Neural progenitor cell (in vitro differentiated cells): ENCODE measurements around the gene ARL16. TPM values are rescaled to one million over a fixed set of nuclear protein-coding genes. Genes with fewer than 3 reads are reported as not detected.
A peak's percentile ranks its signal among the peaks of the same experiment; 100 is the strongest.

Experiments used
- DNase-seq: peaks from one replicate; pipeline ENCODE4 v3.0.0-alpha.2; 2016; ENCODE audit warnings: low spot score
- H2AFZ ChIP-seq: fragments of 200-600 bp; sonication (generic); replicated peaks from 2 replicates; pipeline ENCODE4 v1.6.1; 2016; ENCODE audit warnings: antibody characterized with exemption
- H3F3A ChIP-seq: fragments of 200-600 bp; sonication (generic); 2 replicates; pipeline ENCODE4 v1.6.1; 2016; ENCODE audit warnings: antibody characterized with exemption, low read depth
- H3K27ac ChIP-seq: fragments of 200-600 bp; sonication (generic); 2 replicates; pipeline ENCODE4 v1.5.1; 2016; ENCODE audit warnings: mild to moderate bottlenecking
- H3K27me3 ChIP-seq: fragments of 200-600 bp; sonication (generic); 2 replicates; pipeline ENCODE4 v1.6.1; 2016; ENCODE audit warnings: mild to moderate bottlenecking, moderate library complexity
- H3K36me3 ChIP-seq: fragments of 200-600 bp; sonication (generic); 2 replicates; pipeline ENCODE4 v1.5.1; 2016
- H3K4me1 ChIP-seq: fragments of 200-600 bp; sonication (generic); 2 replicates; pipeline ENCODE4 v1.6.1; 2016; ENCODE audit warnings: mixed run types
- H3K4me2 ChIP-seq: fragments of 200-600 bp; sonication (generic); 2 replicates; pipeline ENCODE4 v1.6.1; 2016
- H3K4me3 ChIP-seq: fragments of 200-600 bp; sonication (generic); 2 replicates; pipeline ENCODE4 v1.5.1; 2016
- H3K79me2 ChIP-seq: fragments of 200-600 bp; sonication (generic); 2 replicates; pipeline ENCODE4 v1.6.1; 2016; ENCODE audit warnings: low read depth
- H3K9ac ChIP-seq: fragments of 200-600 bp; sonication (generic); 2 replicates; pipeline ENCODE4 v1.6.1; 2016
- H3K9me3 ChIP-seq: fragments of 200-600 bp; sonication (generic); 2 replicates; pipeline ENCODE4 v1.5.1; 2016; ENCODE audit warnings: low read depth
- H4K20me1 ChIP-seq: fragments of 200-600 bp; sonication (generic); 2 replicates; pipeline ENCODE4 v1.6.1; 2016; ENCODE audit warnings: low read depth
- H3K27ac Mint-ChIP-seq: 3 replicates; pipeline ENCODE4 v1.8.0; 2021; ENCODE audit warnings: mixed read lengths
- H3K27me3 Mint-ChIP-seq: 2 replicates; pipeline ENCODE4 v1.8.0; 2022; ENCODE audit warnings: low read depth, mild to moderate bottlenecking, inconsistent platforms, moderate library complexity, mixed read lengths; ENCODE audit not compliant: insufficient read depth
- H3K36me3 Mint-ChIP-seq: 3 replicates; pipeline ENCODE4 v1.8.0; 2021; ENCODE audit warnings: mixed read lengths
- H3K4me1 Mint-ChIP-seq: 3 replicates; pipeline ENCODE4 v1.8.0; 2021; ENCODE audit warnings: mixed read lengths
- H3K4me3 Mint-ChIP-seq: 3 replicates; pipeline ENCODE4 v1.8.0; 2021; ENCODE audit warnings: mild to moderate bottlenecking, moderate library complexity, mixed read lengths
- H3K9me3 Mint-ChIP-seq: 3 replicates; pipeline ENCODE4 v1.8.0; 2020; ENCODE audit warnings: mixed read lengths
- CTCF ChIP-seq: fragments of 200-600 bp; sonication (generic); IDR thresholded peaks from 2 replicates; pipeline ENCODE4 v1.5.1; 2017; ENCODE audit warnings: antibody characterized with exemption, mild to moderate bottlenecking
- EZH2 ChIP-seq: fragments of 200-600 bp; sonication (generic); IDR thresholded peaks from 2 replicates; pipeline ENCODE4 v1.6.1; 2017; ENCODE audit warnings: antibody characterized with exemption, mild to moderate bottlenecking, moderate library complexity
- EZH2phosphoT487 ChIP-seq: fragments of 200-600 bp; sonication (generic); IDR thresholded peaks from 2 replicates; pipeline ENCODE4 v1.6.1; 2017; ENCODE audit warnings: antibody characterized with exemption
- total RNA-seq: library from RNA; depleted of rRNA; stranded (reverse); fragments of >200 nt; gene quantifications from 2 replicates; pipeline ENCODE4 v1.2.3, GENCODE V29; 2015; ENCODE audit warnings: low replicate concordance

ARL16 gene
- total RNA-seq, 1 donor from 2014 or later: 31.2 TPM

DNA sequence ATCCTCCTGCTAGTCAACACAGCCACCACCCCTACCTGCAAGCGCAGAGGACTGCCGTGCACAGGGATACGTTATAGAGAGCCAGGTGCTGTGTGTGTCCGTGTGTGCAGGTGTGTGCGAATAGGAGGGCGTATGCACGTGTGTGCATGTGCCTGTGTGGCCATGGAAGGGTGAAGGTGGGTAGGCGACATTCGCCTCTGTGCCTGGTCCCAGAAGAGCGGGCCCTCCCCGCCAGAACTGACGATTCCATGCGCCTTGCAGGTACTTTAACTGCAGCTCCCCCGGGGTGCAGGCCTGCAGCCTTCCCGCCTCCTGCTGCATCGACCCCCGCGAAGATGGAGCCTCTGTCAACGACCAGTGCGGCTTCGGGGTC lies 36.0 kb downstream of the ARL16 start:
- H3K4me2 ChIP-seq: no peak overlapping the region
- Mint-ChIP-seq H3K4me3 (no peak overlapping the region), H3K27ac (no peak overlapping the region), H3K4me1 (peaks cover 3% of the 10 kb centered on the region), H3K36me3 (no peaks in the 10 kb centered on the region), H3K27me3 (peaks cover 24% of the 10 kb centered on the region), H3K9me3 (peaks cover 3% of the 10 kb centered on the region)
- H3K27me3 ChIP-seq: peaks cover 19% of the 10 kb centered on the region
- no peak overlapping the region for H2AFZ ChIP-seq
- no peak for DNase-seq
- no peaks in the 10 kb centered on the region for H3F3A ChIP-seq
- H3K27ac ChIP-seq: no peak overlapping the region
- H3K4me1 ChIP-seq: no peaks in the 10 kb centered on the region
- H4K20me1 ChIP-seq: no peaks in the 10 kb centered on the region
- no peaks in the 10 kb centered on the region for H3K79me2 ChIP-seq
- no peak overlapping the region for H3K4me3 ChIP-seq
- no peak for TF ChIP-seq EZH2
- TF ChIP-seq CTCF: no peak
- no peak overlapping the region for H3K9ac ChIP-seq
- no peaks in the 10 kb centered on the region for H3K36me3 ChIP-seq
- H3K9me3 ChIP-seq: no peaks in the 10 kb centered on the region

DNA sequence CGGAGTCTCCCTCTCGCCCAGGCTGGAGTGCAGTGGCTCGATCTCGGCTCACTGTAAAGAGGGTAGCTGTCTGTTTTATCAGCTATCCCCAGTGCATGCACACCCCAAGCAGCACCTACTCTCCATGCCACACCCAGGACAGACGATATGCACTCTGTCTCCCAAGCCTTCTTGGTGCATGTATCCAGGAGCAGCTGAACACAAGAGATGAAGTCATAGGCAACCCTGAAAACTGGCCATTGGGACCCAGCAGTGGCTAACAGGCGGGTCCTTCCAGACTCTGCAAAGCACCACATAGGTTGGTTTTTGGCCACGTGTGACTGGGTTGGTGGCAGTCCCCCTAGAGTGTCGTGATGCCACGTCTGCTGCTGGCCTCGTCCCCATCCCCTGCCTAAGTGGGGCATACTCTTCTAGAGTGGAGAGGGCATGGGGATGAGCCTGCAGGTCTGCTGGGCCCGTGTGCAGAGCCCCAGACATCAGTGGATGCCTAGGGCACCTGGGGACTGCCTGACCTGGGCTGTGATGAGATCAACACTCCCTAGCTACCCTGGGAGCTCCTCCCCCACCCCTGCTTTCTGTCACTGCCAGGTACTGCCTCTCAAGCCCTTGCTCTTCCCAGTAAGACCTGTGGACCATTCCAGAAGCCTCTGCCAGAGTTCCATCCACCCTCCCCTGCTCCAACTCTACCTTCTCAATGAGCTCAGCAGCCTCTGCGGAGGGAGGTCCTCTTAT lies 36.6 kb downstream of the ARL16 start:
- H3K4me2 ChIP-seq: no peak overlapping the region
- peaks cover 3% of the 10 kb centered on the region for H3K9me3 Mint-ChIP-seq
- H3K27ac ChIP-seq: no peak overlapping the region
- H3K4me3 ChIP-seq: no peak overlapping the region
- H3K27ac Mint-ChIP-seq: no peak overlapping the region
- TF ChIP-seq EZH2: no peak
- no peak for TF ChIP-seq EZH2phosphoT487
- no peak for TF ChIP-seq CTCF
- H3K4me1 Mint-ChIP-seq: peaks cover 3% of the 10 kb centered on the region
- H3K27me3 Mint-ChIP-seq: peaks cover 24% of the 10 kb centered on the region
- no peaks in the 10 kb centered on the region for H3K9me3 ChIP-seq
- H3K36me3 ChIP-seq: no peaks in the 10 kb centered on the region
- peaks cover 19% of the 10 kb centered on the region for H3K27me3 ChIP-seq
- H3K9ac ChIP-seq: no peak overlapping the region
- no peaks in the 10 kb centered on the region for H4K20me1 ChIP-seq
- H3K79me2 ChIP-seq: no peaks in the 10 kb centered on the region
- H3K36me3 Mint-ChIP-seq: no peaks in the 10 kb centered on the region
- H3K4me3 Mint-ChIP-seq: peak overlapping the region; percentile 46
- DNase-seq: no peak
- no peaks in the 10 kb centered on the region for H3K4me1 ChIP-seq
- H3F3A ChIP-seq: no peaks in the 10 kb centered on the region
- H2AFZ ChIP-seq: no peak overlapping the region

DNA sequence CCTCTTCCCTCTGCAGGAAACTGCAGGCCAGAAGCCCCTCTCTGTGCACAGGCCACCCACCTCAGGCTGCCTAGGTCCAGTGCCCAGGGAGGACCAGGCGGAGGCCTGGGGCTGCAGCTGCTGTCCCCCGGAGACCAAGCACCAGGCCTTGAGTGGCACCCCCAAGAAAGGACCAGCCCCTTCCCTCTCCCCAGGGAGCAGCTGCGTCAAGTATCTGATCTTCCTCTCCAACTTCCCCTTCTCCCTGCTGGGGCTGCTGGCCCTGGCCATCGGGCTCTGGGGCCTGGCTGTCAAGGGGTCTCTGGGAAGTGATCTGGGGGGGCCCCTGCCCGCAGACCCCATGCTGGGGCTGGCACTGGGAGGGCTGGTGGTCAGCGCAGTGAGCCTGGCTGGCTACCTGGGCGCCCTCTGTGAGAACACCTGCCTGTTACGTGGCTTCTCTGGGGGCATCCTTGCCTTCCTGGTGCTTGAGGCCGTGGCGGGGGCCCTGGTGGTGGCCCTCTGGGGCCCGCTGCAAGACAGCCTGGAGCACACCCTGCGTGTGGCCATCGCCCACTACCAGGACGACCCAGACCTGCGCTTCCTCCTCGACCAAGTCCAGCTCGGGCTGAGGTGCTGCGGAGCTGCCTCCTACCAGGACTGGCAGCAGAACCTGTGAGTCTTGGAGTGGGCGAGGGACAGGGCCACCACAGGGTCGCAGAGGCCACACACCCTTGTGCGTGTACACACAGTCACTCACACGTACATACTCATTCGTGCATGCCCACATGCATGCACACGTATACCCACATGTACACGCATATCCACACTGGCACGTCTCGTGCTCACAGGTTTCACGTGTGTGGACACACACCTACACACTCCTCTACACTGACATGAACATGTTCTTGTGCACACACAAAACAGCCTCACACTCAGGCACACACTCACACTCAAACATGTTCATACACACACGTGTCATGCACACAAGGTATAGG lies 38.3 kb downstream of the ARL16 start:
- Mint-ChIP-seq H3K27me3 (peaks cover 20% of the 10 kb centered on the region), H3K9me3 (peaks cover 3% of the 10 kb centered on the region), H3K4me1 (peaks cover 2% of the 10 kb centered on the region), H3K4me3 (no peak overlapping the region), H3K36me3 (no peaks in the 10 kb centered on the region), H3K27ac (no peak overlapping the region)
- Histone ChIP-seq H3F3A (no peaks in the 10 kb centered on the region), H3K4me3 (no peak overlapping the region), H2AFZ (no peak overlapping the region), H3K27ac (no peak overlapping the region), H3K36me3 (no peaks in the 10 kb centered on the region), H3K9me3 (no peaks in the 10 kb centered on the region), H3K27me3 (peaks cover 19% of the 10 kb centered on the region), H3K79me2 (no peaks in the 10 kb centered on the region), H3K9ac (no peak overlapping the region), H3K4me1 (no peaks in the 10 kb centered on the region), H4K20me1 (no peaks in the 10 kb centered on the region), H3K4me2 (no peak overlapping the region)
- TF ChIP-seq CTCF: no peak
- TF ChIP-seq EZH2: no peak
- TF ChIP-seq EZH2phosphoT487: no peak
- DNase-seq: no peak
